Measurements from ENCODE around the gene SENP2.

DNA sequence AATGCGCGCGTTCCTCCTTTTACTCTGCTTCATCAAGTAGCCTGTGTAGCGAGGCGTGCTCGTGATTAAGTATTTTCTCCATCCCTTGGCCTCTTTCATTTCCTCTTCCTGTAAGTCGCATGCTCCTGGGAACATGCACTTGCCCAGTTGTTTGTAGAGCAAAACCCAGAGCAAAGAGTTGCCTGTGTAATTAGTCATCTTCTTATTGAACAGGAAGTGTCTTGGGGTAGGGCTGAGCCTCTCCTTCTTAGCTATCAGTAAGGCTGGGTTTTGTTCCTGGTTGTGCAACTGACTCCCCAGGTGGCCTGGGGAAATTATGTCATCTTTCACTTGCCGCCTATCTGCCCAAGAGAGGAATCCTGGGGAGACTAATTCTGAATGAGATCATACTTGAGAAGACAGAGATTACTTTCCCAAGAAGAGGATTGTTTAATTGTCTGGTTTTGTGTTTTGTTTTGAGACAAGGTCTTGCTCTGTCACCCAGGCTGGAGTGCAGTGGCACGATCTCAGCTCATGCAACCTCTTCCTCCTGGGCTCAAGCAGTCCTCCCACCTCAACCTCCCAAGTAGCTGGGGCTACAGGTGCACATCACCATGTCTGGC, 48.6 kb upstream of the SENP2 start:
- no peak for TF ChIP-seq EZH2 (IDR thresholded peaks at IDR 0.05; ENCODE audit: insufficient read depth, poor library complexity, severe bottlenecking)
- no peak for TF ChIP-seq EZH2phosphoT487 (IDR thresholded peaks at IDR 0.05; ENCODE audit: insufficient read depth, low read depth)
